ENCODE results near the gene UBE2G2. TPM values are rescaled to one million over a fixed set of nuclear protein-coding genes. Genes with fewer than 3 reads are reported as not detected.

The UBE2G2 gene
- total RNA-seq, 1 donor from 2014 or later: 111 TPM

DNA sequence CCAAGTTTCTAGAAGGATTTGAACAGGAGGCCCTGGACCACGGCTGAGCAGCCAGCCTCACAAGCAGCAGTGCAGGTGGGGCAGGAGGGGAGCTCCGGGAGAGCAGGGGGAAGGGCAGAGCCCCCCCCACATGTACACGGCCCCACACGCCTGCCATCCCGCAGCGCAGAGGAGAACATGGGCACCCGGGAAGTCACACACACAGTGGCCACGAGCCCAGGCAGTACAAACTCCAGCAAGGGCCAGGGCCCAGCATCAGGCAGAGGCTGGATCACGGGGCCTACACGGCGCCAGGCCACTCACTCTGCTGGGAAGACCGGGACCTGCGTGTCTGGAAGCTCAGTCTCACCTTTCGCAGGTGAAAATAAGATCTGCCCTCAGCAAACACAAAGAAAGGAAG lies 11.0 kb upstream of the UBE2G2 start:
- no peak for DNase-seq (ENCODE audit: low read depth, low spot score)
- Mint-ChIP-seq H3K4me1 (peaks cover 9% of the 10 kb centered on the region), H3K4me3 (no peak overlapping the region), H3K36me3 (ENCODE audit: low read depth) (peaks cover 5% of the 10 kb centered on the region), H3K27ac (ENCODE audit: unreplicated experiment) (no peak overlapping the region), H3K9me3 (no peaks in the 10 kb centered on the region), H3K27me3 (ENCODE audit: low read depth) (no peaks in the 10 kb centered on the region)
- TF ChIP-seq, protein P1, sequence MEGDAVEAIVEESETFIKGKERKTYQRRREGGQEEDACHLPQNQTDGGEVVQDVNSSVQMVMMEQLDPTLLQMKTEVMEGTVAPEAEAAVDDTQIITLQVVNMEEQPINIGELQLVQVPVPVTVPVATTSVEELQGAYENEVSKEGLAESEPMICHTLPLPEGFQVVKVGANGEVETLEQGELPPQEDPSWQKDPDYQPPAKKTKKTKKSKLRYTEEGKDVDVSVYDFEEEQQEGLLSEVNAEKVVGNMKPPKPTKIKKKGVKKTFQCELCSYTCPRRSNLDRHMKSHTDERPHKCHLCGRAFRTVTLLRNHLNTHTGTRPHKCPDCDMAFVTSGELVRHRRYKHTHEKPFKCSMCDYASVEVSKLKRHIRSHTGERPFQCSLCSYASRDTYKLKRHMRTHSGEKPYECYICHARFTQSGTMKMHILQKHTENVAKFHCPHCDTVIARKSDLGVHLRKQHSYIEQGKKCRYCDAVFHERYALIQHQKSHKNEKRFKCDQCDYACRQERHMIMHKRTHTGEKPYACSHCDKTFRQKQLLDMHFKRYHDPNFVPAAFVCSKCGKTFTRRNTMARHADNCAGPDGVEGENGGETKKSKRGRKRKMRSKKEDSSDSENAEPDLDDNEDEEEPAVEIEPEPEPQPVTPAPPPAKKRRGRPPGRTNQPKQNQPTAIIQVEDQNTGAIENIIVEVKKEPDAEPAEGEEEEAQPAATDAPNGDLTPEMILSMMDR (conservative IDR thresholded peaks at IDR 0.05): no peak

DNA sequence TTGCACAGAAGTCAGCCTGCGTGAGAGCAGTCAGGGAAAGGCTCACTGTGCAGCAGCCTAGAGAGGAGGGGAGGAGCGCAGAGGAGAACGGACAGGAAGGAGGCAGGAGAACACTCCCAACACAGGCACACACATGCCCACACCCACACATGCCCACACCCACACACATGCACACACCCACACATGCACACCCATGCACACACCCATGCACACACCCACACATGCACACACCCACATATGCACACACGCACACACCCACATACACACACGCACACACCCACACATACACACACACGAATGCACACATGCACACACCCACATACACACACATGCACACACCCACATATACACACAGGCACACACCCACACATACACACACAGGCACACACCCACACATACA lies 9.2 kb upstream of the UBE2G2 start:
- Mint-ChIP-seq H3K27me3 (ENCODE audit: low read depth) (no peaks in the 10 kb centered on the region), H3K9me3 (no peaks in the 10 kb centered on the region), H3K4me3 (no peak overlapping the region), H3K27ac (ENCODE audit: unreplicated experiment) (peak overlapping the region; percentile 2), H3K36me3 (ENCODE audit: low read depth) (peaks cover 8% of the 10 kb centered on the region), H3K4me1 (peaks cover 2% of the 10 kb centered on the region)
- DNase-seq (ENCODE audit: low read depth, low spot score): no peak
- TF ChIP-seq, protein P1 (conservative IDR thresholded peaks at IDR 0.05): no peak

DNA sequence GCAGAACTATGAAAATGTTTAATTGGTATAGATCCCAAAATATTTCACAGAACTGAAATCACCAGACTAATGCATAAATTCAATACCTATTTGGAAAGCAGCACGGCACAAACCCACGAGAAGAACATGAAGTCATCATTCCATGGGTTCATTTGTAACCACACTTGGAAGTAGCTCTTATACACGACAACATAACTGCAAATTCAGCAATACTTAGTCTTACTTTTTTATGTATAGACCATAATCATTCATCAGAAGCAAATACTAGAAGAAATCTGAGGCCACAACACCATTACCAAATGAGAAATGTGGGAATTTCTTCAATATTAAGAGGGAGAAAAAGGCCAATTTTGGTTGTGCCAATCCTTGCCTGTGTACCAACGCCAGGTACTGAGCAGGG lies 4.2 kb upstream of the UBE2G2 start:
- DNase-seq (ENCODE audit: low read depth, low spot score): no peak
- TF ChIP-seq, protein P1 (conservative IDR thresholded peaks at IDR 0.05): no peak

DNA sequence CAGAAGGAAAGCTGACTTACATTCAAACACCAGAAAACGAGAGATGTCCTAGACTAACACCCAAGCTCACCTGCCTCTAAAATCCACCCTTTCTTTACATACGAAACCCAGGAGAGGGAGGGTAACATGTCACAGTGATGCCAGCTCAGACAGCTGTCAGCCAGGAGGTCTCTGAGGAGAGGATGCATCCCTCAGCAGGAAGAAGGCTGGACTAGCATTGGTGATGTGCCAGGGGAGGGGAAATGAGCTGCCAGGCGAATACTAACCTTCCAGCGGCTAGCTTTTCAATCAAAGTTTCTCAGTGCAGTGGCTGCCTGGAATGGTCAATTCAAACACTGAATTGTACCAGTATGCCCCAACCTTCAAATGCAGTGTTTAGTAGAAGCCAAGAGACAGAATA lies 3.6 kb upstream of the UBE2G2 start:
- Mint-ChIP-seq H3K4me3 (peak overlapping the region; percentile 89), H3K36me3 (ENCODE audit: low read depth) (peaks cover 12% of the 10 kb centered on the region), H3K9me3 (no peaks in the 10 kb centered on the region)

More for the DNA sequence above, 4.2 kb upstream of the UBE2G2 start:
- Mint-ChIP-seq H3K27me3 (ENCODE audit: low read depth) (no peaks in the 10 kb centered on the region), H3K27ac (ENCODE audit: unreplicated experiment) (no peak overlapping the region), H3K36me3 (ENCODE audit: low read depth) (peaks cover 12% of the 10 kb centered on the region), H3K4me1 (peaks cover 13% of the 10 kb centered on the region), H3K9me3 (no peaks in the 10 kb centered on the region), H3K4me3 (no peak overlapping the region)

DNA sequence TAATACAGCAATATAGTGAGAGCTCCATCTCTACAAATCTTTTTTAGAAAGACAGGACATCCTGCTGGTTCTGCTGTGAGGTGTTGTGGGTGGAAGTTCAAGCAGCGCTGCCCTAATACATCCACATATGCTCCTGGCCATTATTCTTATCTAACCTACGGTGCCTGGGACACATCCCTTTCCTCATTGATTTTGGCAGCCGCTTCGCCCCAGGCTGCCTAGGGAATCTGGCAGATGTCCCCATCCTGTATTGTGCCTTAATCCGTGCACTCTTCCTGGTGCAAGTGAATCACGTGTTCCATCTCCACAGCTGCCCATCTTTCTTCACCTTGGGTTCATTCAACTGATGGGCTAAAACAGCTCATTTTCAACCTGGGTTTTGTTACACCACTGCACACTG lies 3.1 kb upstream of the UBE2G2 start:
- Mint-ChIP-seq H3K9me3 (no peaks in the 10 kb centered on the region), H3K27me3 (ENCODE audit: low read depth) (no peaks in the 10 kb centered on the region), H3K4me1 (peaks cover 24% of the 10 kb centered on the region), H3K4me3 (peak overlapping the region; percentile 89), H3K27ac (ENCODE audit: unreplicated experiment) (no peak overlapping the region), H3K36me3 (ENCODE audit: low read depth) (peaks cover 10% of the 10 kb centered on the region)
- DNase-seq (ENCODE audit: low read depth, low spot score): no peak
- TF ChIP-seq, protein P1 (conservative IDR thresholded peaks at IDR 0.05): no peak

More for the DNA sequence above, 3.6 kb upstream of the UBE2G2 start:
- H3K27me3 Mint-ChIP-seq (ENCODE audit: low read depth): no peaks in the 10 kb centered on the region
- TF ChIP-seq, protein P1 (conservative IDR thresholded peaks at IDR 0.05): no peak
- no peak for DNase-seq (ENCODE audit: low read depth, low spot score)
- peaks cover 20% of the 10 kb centered on the region for H3K4me1 Mint-ChIP-seq
- no peak overlapping the region for H3K27ac Mint-ChIP-seq (ENCODE audit: unreplicated experiment)

DNA sequence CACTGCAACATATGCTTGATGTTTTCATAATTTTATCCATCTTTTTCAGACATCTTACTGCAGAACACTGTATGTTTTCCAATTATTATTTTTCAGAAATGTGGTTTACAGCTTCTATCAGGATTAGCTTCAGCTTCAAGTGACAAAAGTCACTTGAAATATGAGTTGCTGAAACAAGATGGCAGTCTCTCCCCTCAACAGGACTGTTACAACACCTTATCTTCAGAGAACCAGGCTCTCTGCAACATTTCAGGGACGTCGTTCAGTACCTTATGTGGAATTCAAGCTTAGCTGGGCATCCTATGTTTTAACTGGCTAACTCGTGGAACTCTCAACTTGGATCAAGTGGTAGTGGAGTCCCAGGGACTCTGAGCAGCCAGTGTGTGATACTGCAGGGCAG lies 2.0 kb upstream of the UBE2G2 start:
- H3K27ac Mint-ChIP-seq (ENCODE audit: unreplicated experiment): no peak overlapping the region
- peak overlapping the region; percentile 89 for H3K4me3 Mint-ChIP-seq
- peaks cover 9% of the 10 kb centered on the region for H3K36me3 Mint-ChIP-seq (ENCODE audit: low read depth)
- TF ChIP-seq, protein P1 (conservative IDR thresholded peaks at IDR 0.05): no peak
- DNase-seq (ENCODE audit: low read depth, low spot score): no peak
- no peaks in the 10 kb centered on the region for H3K9me3 Mint-ChIP-seq
- no peaks in the 10 kb centered on the region for H3K27me3 Mint-ChIP-seq (ENCODE audit: low read depth)
- peaks cover 28% of the 10 kb centered on the region for H3K4me1 Mint-ChIP-seq
